Cardiac septum (tissue), 1 donor: ENCODE measurements around the gene LAMP1. TPM values are rescaled to one million over a fixed set of nuclear protein-coding genes. Genes with fewer than 3 reads are reported as not detected.
"Not testable (repeated sequence)": the region's sequence is repeated elsewhere in the genome, so short reads cannot be mapped to it uniquely, and the experiment has no call there.

Experiments used
- DNase-seq: peaks from one replicate; pipeline ENCODE4 v3.0.0-alpha.2; 2020; ENCODE audit warnings: low spot score
- intact Hi-C: fragments of 100-400 bp; cut with DNase I; formaldehyde crosslinking; loops from one replicate; pipeline ENCODE4 v1.14.0; 2022
- microRNA-seq: library from miRNA; unstranded; fragments of <30 nt; microRNA quantifications from one replicate; pipeline ENCODE4 v1.2.0, GENCODE V29; 2020
- total RNA-seq: library from RNA; stranded (reverse); fragmentation: NEBNext Ultra II Directional; extraction: Animal tissue kit (Norgen Biotek cat#: 25700); gene quantifications from one replicate; pipeline ENCODE4 v1.2.1, GENCODE V29; 2021
- donor health status: DM: no; HTN: no; CAD: no.

Gene LAMP1
- total RNA-seq, 1 donor from 2014 or later = 91.4 TPM

GRCh38 chr13:113368353-113368752 is 71.3 kb downstream of the LAMP1 start:
- intact Hi-C loops = not testable (repeated sequence)

GRCh38 chr13:113369189-113369588 is 72.2 kb downstream of the LAMP1 start:
- no peak for DNase-seq

More at GRCh38 chr13:113368353-113368752, 71.3 kb downstream of the LAMP1 start:
- DNase-seq = not testable (repeated sequence)

GRCh38 chr13:113369881-113370280 is 72.8 kb downstream of the LAMP1 start:
- intact Hi-C loops = no loop called here
- no peak for DNase-seq

More at GRCh38 chr13:113369189-113369588, 72.2 kb downstream of the LAMP1 start:
- intact Hi-C loops = no loop called here

GRCh38 chr13:113371061-113371460 is 74.0 kb downstream of the LAMP1 start:
- DNase-seq = no peak
- intact Hi-C loops = no loop called here

GRCh38 chr13:113371701-113372100 is 74.7 kb downstream of the LAMP1 start:
- intact Hi-C loops = not testable (repeated sequence)

More at GRCh38 chr13:113371701-113372100, 74.7 kb downstream of the LAMP1 start:
- not testable (repeated sequence) for DNase-seq

Small RNA genes within 50 kb of the gene (microRNA-seq; reads per million reads assigned to microRNA genes)
- gene MIR8075 = not detected

Other genes with a start within 250 kb of the LAMP1 start
- 0.46 TPM for gene F7, start 191.4 kb upstream of the LAMP1 start, total RNA-seq
- gene F10, start 174.4 kb upstream of the LAMP1 start, total RNA-seq = 13.7 TPM
- gene PROZ, start 138.6 kb upstream of the LAMP1 start, total RNA-seq = not detected
- gene PCID2, start 88.6 kb upstream of the LAMP1 start, total RNA-seq = 47.8 TPM
- 92.5 TPM for gene CUL4A, start 87.6 kb upstream of the LAMP1 start, total RNA-seq
- gene GRTP1, start 66.9 kb downstream of the LAMP1 start, total RNA-seq = 0.70 TPM
- 480 TPM for gene ADPRHL1, start 156.2 kb downstream of the LAMP1 start, total RNA-seq
- gene DCUN1D2, start 193.5 kb downstream of the LAMP1 start, total RNA-seq = 134 TPM